Mesothelial cell of epicardium (in vitro differentiated cells): ENCODE results near the gene OR5C1. TPM values are rescaled to one million over a fixed set of nuclear protein-coding genes. Genes with fewer than 3 reads are reported as not detected.
"Not testable (repeated sequence)": the region's sequence is repeated elsewhere in the genome, so short reads cannot be mapped to it uniquely, and the experiment has no call there.

Experiments
- DNase-seq, 2 experiments: peaks; one replicate each; pipeline ENCODE4 v3.0.0; 2021; ENCODE audit warnings: low spot score in 2 of 2; ENCODE audit not compliant: unreplicated experiment in 2 of 2
- H3K27ac Mint-ChIP-seq: 2 replicates; pipeline ENCODE4 v1.8.0; 2021; ENCODE audit warnings: mixed read lengths
- H3K27me3 Mint-ChIP-seq: 2 replicates; pipeline ENCODE4 v1.8.0; 2021; ENCODE audit warnings: low read depth, mixed read lengths
- H3K36me3 Mint-ChIP-seq: 2 replicates; pipeline ENCODE4 v1.8.0; 2021; ENCODE audit warnings: mixed read lengths
- H3K4me1 Mint-ChIP-seq: 2 replicates; pipeline ENCODE4 v1.8.0; 2021; ENCODE audit warnings: mixed read lengths
- H3K4me3 Mint-ChIP-seq: 2 replicates; pipeline ENCODE4 v1.8.0; 2021; ENCODE audit warnings: mild to moderate bottlenecking, moderate library complexity, mixed read lengths
- H3K9me3 Mint-ChIP-seq: 2 replicates; pipeline ENCODE4 v1.8.0; 2021; ENCODE audit warnings: mixed read lengths
- CTCF ChIP-seq: fragments of 200-600 bp; sonication (generic); IDR thresholded peaks from one replicate; pipeline ENCODE4 v1.5.0; 2021; ENCODE audit warnings: antibody characterized with exemption; ENCODE audit not compliant: unreplicated experiment
- total RNA-seq: library from RNA; stranded (reverse); gene quantifications from 3 replicates; pipeline ENCODE4 v1.2.1, GENCODE V29; 2021

Gene OR5C1
- total RNA-seq, 1 donor from 2014 or later, result not detected

- no peak for TF ChIP-seq CTCF
- no peaks in the 10 kb centered on the region for H3K36me3 Mint-ChIP-seq
- no peaks in the 10 kb centered on the region for H3K4me1 Mint-ChIP-seq
- H3K4me3 Mint-ChIP-seq, result no peak overlapping the region
- H3K9me3 Mint-ChIP-seq, result peaks cover 21% of the 10 kb centered on the region
- no peak for DNase-seq
- H3K27ac Mint-ChIP-seq, result no peak overlapping the region
- no peaks in the 10 kb centered on the region for H3K27me3 Mint-ChIP-seq
Observed at GRCh38 chr9:122806661-122807060, 17.9 kb downstream of the OR5C1 start.

DNA sequence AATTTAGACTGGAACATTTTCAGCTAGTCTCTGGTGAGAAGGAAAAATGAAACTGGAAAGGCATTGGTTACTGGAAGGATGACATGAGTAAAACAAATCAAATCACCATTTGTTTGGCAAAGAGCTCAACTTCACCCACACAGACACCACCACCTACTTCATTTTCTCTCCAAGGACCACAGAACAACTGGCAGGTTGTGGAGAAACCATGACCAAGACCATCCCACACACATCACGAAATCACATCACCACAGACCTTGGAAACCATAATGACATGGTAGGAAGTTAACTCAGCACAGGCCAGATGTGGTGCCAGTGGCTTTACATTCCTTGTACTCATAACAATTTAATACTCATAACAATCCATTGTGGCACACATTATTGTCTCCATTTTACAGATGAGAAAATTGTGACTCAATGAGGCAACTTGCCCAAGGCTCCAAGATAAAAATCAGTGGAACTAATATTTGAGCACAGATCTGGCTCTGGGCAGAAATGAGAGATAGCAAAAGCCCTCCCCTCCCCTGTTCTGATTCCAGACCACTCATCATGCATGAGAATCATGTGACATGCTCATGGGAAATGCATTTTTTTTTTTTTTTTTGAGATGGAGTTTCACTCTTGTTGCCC is 18.7 kb downstream of the OR5C1 start:
- Mint-ChIP-seq H3K27ac (no peak overlapping the region), H3K9me3 (peaks cover 18% of the 10 kb centered on the region), H3K4me1 (no peaks in the 10 kb centered on the region), H3K4me3 (no peak overlapping the region), H3K27me3 (no peaks in the 10 kb centered on the region), H3K36me3 (no peaks in the 10 kb centered on the region)
- no peak for TF ChIP-seq CTCF
- no peak for DNase-seq

GRCh38 chr9:122808141-122808540 is 19.4 kb downstream of the OR5C1 start:
- no peak for TF ChIP-seq CTCF
- Mint-ChIP-seq H3K27me3 (no peaks in the 10 kb centered on the region), H3K9me3 (peaks cover 14% of the 10 kb centered on the region), H3K4me3 (no peak overlapping the region), H3K27ac (no peak overlapping the region), H3K36me3 (no peaks in the 10 kb centered on the region), H3K4me1 (no peaks in the 10 kb centered on the region)
- DNase-seq, result no peak

GRCh38 chr9:122809261-122809660 is 20.5 kb downstream of the OR5C1 start:
- not testable (repeated sequence) for H3K4me3 Mint-ChIP-seq, H3K27me3 Mint-ChIP-seq, H3K27ac Mint-ChIP-seq, H3K4me1 Mint-ChIP-seq, H3K36me3 Mint-ChIP-seq
- DNase-seq, result peak in 1 of 2 experiments; percentile 32
- peaks cover 13% of the 10 kb centered on the region for H3K9me3 Mint-ChIP-seq

DNA sequence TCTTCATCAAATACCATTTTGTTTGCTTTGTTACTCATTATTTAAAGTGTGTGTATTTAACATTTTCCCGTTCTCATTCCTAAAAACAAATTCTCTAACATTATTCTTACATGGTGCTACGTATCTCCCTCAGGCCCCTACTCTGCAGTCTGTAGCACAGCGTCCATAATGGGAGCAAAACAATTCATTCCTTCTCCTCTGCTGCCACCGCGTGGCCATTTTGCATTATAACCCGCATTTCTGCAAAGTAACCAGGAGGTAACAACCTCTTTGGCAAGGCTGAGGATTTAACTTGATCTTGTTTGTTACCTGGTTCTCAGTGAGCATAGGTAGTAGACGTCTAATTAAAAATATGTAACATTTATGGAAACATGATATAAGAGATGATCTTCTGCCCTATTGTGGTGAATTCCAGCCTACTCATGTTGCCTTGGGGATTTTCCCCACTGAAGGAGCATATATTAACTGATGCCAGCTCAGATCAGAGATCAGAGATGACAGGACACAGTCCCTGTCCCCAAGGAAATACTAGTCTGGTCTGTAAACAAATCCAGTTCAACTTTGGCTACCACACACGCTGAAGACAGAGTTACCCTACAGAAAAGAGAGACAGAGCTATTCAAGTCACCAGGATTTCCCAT is 21.7 kb downstream of the OR5C1 start:
- no peak overlapping the region for H3K4me3 Mint-ChIP-seq
- H3K36me3 Mint-ChIP-seq, result peaks cover 7% of the 10 kb centered on the region
- H3K27me3 Mint-ChIP-seq, result no peaks in the 10 kb centered on the region
- DNase-seq, result peak; percentile 38 to 82
- H3K27ac Mint-ChIP-seq, result no peak overlapping the region
- no peaks in the 10 kb centered on the region for H3K4me1 Mint-ChIP-seq
- H3K9me3 Mint-ChIP-seq, result peaks cover 12% of the 10 kb centered on the region
- peak; percentile 86 for TF ChIP-seq CTCF

- no peak overlapping the region for H3K27ac Mint-ChIP-seq
- no peak for DNase-seq
- H3K27me3 Mint-ChIP-seq, result no peaks in the 10 kb centered on the region
- no peak overlapping the region for H3K4me3 Mint-ChIP-seq
- H3K9me3 Mint-ChIP-seq, result no peaks in the 10 kb centered on the region
- no peak for TF ChIP-seq CTCF
- no peaks in the 10 kb centered on the region for H3K4me1 Mint-ChIP-seq
- H3K36me3 Mint-ChIP-seq, result peaks cover 16% of the 10 kb centered on the region
Observed at GRCh38 chr9:122812736-122813135, 24.0 kb downstream of the OR5C1 start.
